Endothelial cell of umbilical vein (primary cell): ENCODE measurements around the gene SPNS2. TPM values are rescaled to one million over a fixed set of nuclear protein-coding genes. Genes with fewer than 3 reads are reported as not detected.

Experiments
- BruUV-seq: library from RNA; stranded (reverse); fragments of 400-500 nt; replicated peaks from 2 replicates; lab custom pipeline; 2021; lab: Mats Ljungman, UMichigan
- CTCF ChIA-PET: fragments of 300-600, 350-600 bp; sonication (Branson Sonifier 250); formaldehyde crosslinking; loops from one replicate; lab custom pipeline; 2021; ENCODE audit warnings: antibody characterized with exemption, inconsistent platforms; lab: Charles Lee
- POLR2A ChIA-PET: fragments of 300-600, 350-600 bp; sonication (Branson Sonifier 250); formaldehyde crosslinking; loops from one replicate; lab custom pipeline; 2021; ENCODE audit warnings: antibody characterized with exemption, inconsistent platforms; lab: Charles Lee
- DNase-seq: peaks from one replicate; pipeline ENCODE4 v3.0.0-alpha.2; 2011; ENCODE audit warnings: low read depth, low spot score
- FAIRE-seq: peaks from 2 replicates; lab custom pipeline; 2011; peaks lifted over from hg19 to GRCh38; lab: Jason Lieb, UNC
- H2AFZ ChIP-seq: 2 replicates; pipeline ENCODE4 v1.6.0; 2012; ENCODE audit warnings: low read depth, low read length, control low read depth, inconsistent platforms
- H3K27ac ChIP-seq: 2 replicates; pipeline ENCODE4 v1.5.1; 2011; ENCODE audit warnings: low read depth, mild to moderate bottlenecking, control low read depth, low read length, moderate library complexity; ENCODE audit not compliant: insufficient read depth
- H3K27me3 ChIP-seq, 2 experiments: 2 replicates each; pipeline versions ENCODE4 v1.6.0 to v1.6.1; 2011; ENCODE audit warnings: low read length in 2 of 2, mixed read lengths in 1 of 2; ENCODE audit not compliant: control insufficient read depth in 2 of 2, insufficient read depth in 2 of 2
- H3K36me3 ChIP-seq, 2 experiments: 2 replicates in 1 of 2; 3 replicates in 1 of 2; pipeline ENCODE4 v1.5.1; 2011; ENCODE audit warnings: low read length in 2 of 2, mild to moderate bottlenecking in 1 of 2, moderate library complexity in 1 of 2; ENCODE audit not compliant: control insufficient read depth in 2 of 2, insufficient read depth in 2 of 2; ENCODE audit errors: extremely low read depth in 1 of 2
- H3K4me1 ChIP-seq: 3 replicates; pipeline ENCODE4 v1.5.1; 2011; ENCODE audit warnings: mild to moderate bottlenecking, low read length; ENCODE audit not compliant: control insufficient read depth, insufficient read depth; ENCODE audit errors: extremely low read depth
- H3K4me2 ChIP-seq: 2 replicates; pipeline ENCODE4 v1.6.1; 2011; ENCODE audit warnings: low read length, control low read depth, mixed read lengths; ENCODE audit not compliant: insufficient read depth
- H3K4me3 ChIP-seq, 3 experiments: fragments of 200-600 bp in 1 of 3; sonication (generic), shearing (Covaris generic) in 1 of 3; replicated peaks in 1 of 3; 2 replicates each; pipeline ENCODE4 v1.5.1; 2011 to 2016; ENCODE audit warnings: control low read depth in 3 of 3, low read length in 3 of 3, mild to moderate bottlenecking in 2 of 3, inconsistent platforms in 1 of 3, low read depth in 1 of 3, moderate library complexity in 1 of 3; ENCODE audit not compliant: insufficient read depth in 1 of 3
- H3K79me2 ChIP-seq: 2 replicates; pipeline ENCODE4 v1.6.0; 2012; ENCODE audit warnings: low read length, inconsistent platforms; ENCODE audit not compliant: control insufficient read depth, insufficient read depth
- H3K9ac ChIP-seq: replicated peaks from 2 replicates; pipeline ENCODE3; 2011; ENCODE audit warnings: low read length, control low read depth; ENCODE audit not compliant: insufficient read depth; ENCODE audit errors: extremely low read depth
- H3K9me1 ChIP-seq: replicated peaks from 3 replicates; pipeline ENCODE4 v1.6.0; 2011; ENCODE audit warnings: mild to moderate bottlenecking, low read length; ENCODE audit not compliant: control insufficient read depth, insufficient read depth; ENCODE audit errors: extremely low read depth
- H3K9me3 ChIP-seq: replicated peaks from 2 replicates; pipeline ENCODE4 v1.5.1; 2012; ENCODE audit warnings: low read length, inconsistent platforms; ENCODE audit not compliant: control insufficient read depth, insufficient read depth
- H4K20me1 ChIP-seq: replicated peaks from 2 replicates; pipeline ENCODE3; 2011; ENCODE audit warnings: mild to moderate bottlenecking, low read length; ENCODE audit not compliant: control insufficient read depth, insufficient read depth; ENCODE audit errors: extremely low read depth
- EZH2 ChIP-seq: IDR thresholded peaks from 2 replicates; pipeline ENCODE4 v1.6.1; 2012; ENCODE audit warnings: borderline replicate concordance, low read depth, mild to moderate bottlenecking, moderate library complexity, low read length, inconsistent platforms; ENCODE audit not compliant: severe bottlenecking
- FOS ChIP-seq: IDR thresholded peaks from 2 replicates; pipeline ENCODE4 v1.6.1; 2011; ENCODE audit warnings: mild to moderate bottlenecking, low read length, moderate library complexity, borderline replicate concordance; ENCODE audit not compliant: insufficient read depth
- GATA2 ChIP-seq: IDR thresholded peaks from 2 replicates; pipeline ENCODE4 v1.7.0; 2011; ENCODE audit warnings: low read depth, mild to moderate bottlenecking, moderate library complexity, mixed read lengths, low read length; ENCODE audit not compliant: insufficient read length, insufficient read depth
- JUN ChIP-seq: IDR thresholded peaks from 2 replicates; pipeline ENCODE4 v1.6.1; 2011; ENCODE audit warnings: borderline replicate concordance, low read depth; ENCODE audit not compliant: insufficient read length, insufficient read depth
- MYC ChIP-seq: IDR thresholded peaks from one replicate; pipeline ENCODE4 v1.6.1; 2011; ENCODE audit warnings: mild to moderate bottlenecking, low read depth, low read length
- POLR2A ChIP-seq: IDR thresholded peaks from 2 replicates; pipeline ENCODE4 v1.6.1; 2012; ENCODE audit warnings: low read depth, mild to moderate bottlenecking, control low read depth, low read length
- POLR2AphosphoS5 ChIP-seq: IDR thresholded peaks from 2 replicates; pipeline ENCODE4 v1.6.1; 2012; ENCODE audit warnings: low read depth, mild to moderate bottlenecking, control low read depth, low read length, moderate library complexity; ENCODE audit not compliant: insufficient read depth
- dilution Hi-C: fragments of 300-500 bp; cut with MboI; formaldehyde crosslinking; loops from one replicate; pipeline ENCODE4 v1.15.0; 2019; ENCODE audit warnings: low sequenced_read_pairs; ENCODE audit not compliant: extremely low pct_ligation_motif_present
- intact Hi-C: fragments of 100-400 bp; cut with micrococcal nuclease; formaldehyde crosslinking; loops from one replicate; pipeline ENCODE4 v1.10.0; 2022
- polyA plus RNA-seq, 4 experiments: library from polyadenylated mRNA; depleted of rRNA in 3 of 4; stranded (reverse) in 3 of 4; unstranded in 1 of 4; fragments of >200 nt; gene quantifications; 2 replicates each; pipeline versions ENCODE4 v1.2.1 to v1.2.3, GENCODE V29; 2011 to 2012; ENCODE audit warnings: missing spikeins in 1 of 4
- total RNA-seq: library from RNA; stranded (reverse); gene quantifications from 2 replicates; pipeline ENCODE4 v1.2.3, GENCODE V29; 2021
- TF ChIP-seq, protein P1 (sequence below): IDR thresholded peaks from 2 replicates; pipeline ENCODE4 v1.6.1; 2011; ENCODE audit not compliant: insufficient read depth, insufficient read length
- TF ChIP-seq, protein P2 (sequence below), 2 donors: IDR thresholded peaks; 1 replicate in 1 of 2; 2 replicates in 1 of 2; pipeline ENCODE4 v1.5.1; 2011; ENCODE audit warnings: low read length in 2 of 2, mild to moderate bottlenecking in 2 of 2, moderate library complexity in 2 of 2, control low read depth in 1 of 2, inconsistent platforms in 1 of 2, low read depth in 1 of 2; ENCODE audit not compliant: insufficient read depth in 1 of 2; ENCODE audit errors: extremely low read depth in 1 of 2

SPNS2 gene
- total and polyA plus RNA-seq, 2 donors (not counting 3 experiments of a cell fraction or from before 2014, with no cell fraction given) = 70.2 to 77.3 TPM

DNA sequence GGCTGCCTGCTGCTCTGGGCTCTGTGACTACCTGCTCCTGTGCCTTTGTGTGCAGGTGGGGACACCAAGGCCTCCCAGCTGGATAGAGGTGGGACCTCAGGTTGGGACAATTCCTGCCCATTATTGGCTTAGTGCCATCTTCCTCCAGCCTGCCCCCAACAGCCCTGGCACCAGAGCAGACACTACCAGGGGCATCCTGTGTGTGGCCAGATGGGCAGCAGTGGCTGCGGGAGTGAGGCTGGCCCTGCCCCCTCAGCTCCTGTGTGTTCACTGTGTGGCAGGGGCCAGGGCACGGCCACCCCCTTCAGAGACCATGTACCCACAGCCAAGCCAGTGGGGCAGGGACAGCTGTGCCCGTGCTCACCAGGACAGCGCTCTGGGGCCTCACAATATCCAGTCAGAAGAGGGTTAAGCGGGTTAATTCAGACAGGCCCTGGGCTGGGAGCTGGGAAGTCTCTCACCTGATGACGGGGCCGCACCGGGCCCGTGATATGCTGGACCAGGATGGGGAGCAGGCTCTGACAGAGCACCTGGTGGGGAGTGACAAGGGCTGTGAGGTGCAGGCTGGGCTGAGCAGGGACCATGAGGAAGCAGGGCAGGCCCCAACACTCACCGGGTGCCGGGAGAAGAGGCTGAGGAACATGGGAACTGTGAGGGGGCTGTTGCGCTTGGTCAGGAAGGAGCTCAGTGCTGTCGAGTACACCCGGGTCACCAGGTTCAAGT is 43.5 kb downstream of the SPNS2 start:
- TF ChIP-seq GATA2 = no peak
- TF ChIP-seq, protein P1, sequence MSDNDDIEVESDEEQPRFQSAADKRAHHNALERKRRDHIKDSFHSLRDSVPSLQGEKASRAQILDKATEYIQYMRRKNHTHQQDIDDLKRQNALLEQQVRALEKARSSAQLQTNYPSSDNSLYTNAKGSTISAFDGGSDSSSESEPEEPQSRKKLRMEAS = no peak
- TF ChIP-seq FOS = no peak
- Histone ChIP-seq H3K9me1 (no peaks in the 10 kb centered on the region), H3K4me3 (no peak overlapping the region), H3K9ac (no peak overlapping the region), H3K4me1 (peaks cover 33% of the 10 kb centered on the region), H3K79me2 (no peaks in the 10 kb centered on the region), H4K20me1 (no peaks in the 10 kb centered on the region), H3K27me3 (no peaks in the 10 kb centered on the region), H3K36me3 (peaks cover 7 to 36% of the 10 kb centered on the region in 2 experiments), H2AFZ (no peak overlapping the region), H3K4me2 (no peak overlapping the region), H3K27ac (no peak overlapping the region), H3K9me3 (no peaks in the 10 kb centered on the region)
- intact Hi-C loops (no loop called here), dilution Hi-C loops (no loop called here)
- ChIA-PET POLR2A (no interaction called here), CTCF (interaction anchor here (1.0 to 6.7 kb wide), 4 partner anchors 25 to 121 kb away, joined by 3 to 31 read pairs (median 12); partner anchors contain the start of gene SPNS2)
- no TSS peak for BruUV-seq
- FAIRE-seq = no peak
- no peak for DNase-seq

DNA sequence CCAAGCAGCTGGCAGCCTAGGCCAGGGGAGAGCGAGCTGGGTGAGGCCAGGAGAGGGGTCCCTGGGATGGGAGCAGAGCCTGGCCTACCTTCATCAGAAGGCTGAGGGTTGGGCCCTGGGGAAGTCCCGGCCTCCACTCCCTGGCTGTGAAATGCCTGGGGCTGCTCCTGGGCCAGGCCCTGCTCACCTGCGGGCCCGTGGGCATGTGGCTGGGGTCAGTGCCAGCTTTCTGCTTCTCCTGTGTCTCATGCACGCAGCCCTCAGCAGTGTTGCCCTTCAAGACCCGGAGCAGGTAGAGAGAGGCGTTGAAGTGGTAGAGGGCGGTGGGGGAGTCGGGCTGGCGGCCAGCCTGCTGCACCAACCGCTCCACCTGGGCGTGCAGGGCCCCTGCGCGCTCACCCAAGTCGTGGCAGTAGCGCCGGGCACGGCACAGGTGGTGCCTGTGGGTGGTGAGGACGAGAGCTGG is 44.1 kb downstream of the SPNS2 start:
- no peaks in the 10 kb centered on the region for H4K20me1 ChIP-seq
- H3K4me3 ChIP-seq = no peak overlapping the region
- H3K27me3 ChIP-seq = no peaks in the 10 kb centered on the region
- dilution Hi-C loops (no loop called here), intact Hi-C loops (no loop called here)
- no peak for FAIRE-seq
- no peak overlapping the region for H3K9ac ChIP-seq
- H3K9me1 ChIP-seq = no peaks in the 10 kb centered on the region
- no peaks in the 10 kb centered on the region for H3K9me3 ChIP-seq
- no peaks in the 10 kb centered on the region for H3K79me2 ChIP-seq
- ChIA-PET POLR2A (no interaction called here), CTCF (interaction anchor here (4.0 to 6.7 kb wide), 2 partner anchors 24 to 43 kb away, joined by 9 to 31 read pairs; partner anchors contain the start of gene SPNS2)
- H3K27ac ChIP-seq = no peak overlapping the region
- no peak for DNase-seq
- H3K4me1 ChIP-seq = peaks cover 27% of the 10 kb centered on the region
- peaks cover 7 to 30% of the 10 kb centered on the region in 2 experiments for H3K36me3 ChIP-seq
- H3K4me2 ChIP-seq = no peak overlapping the region
- no peak for TF ChIP-seq EZH2
- TF ChIP-seq POLR2AphosphoS5 = no peak
- no peak for TF ChIP-seq GATA2
- no peak for TF ChIP-seq POLR2A
- TF ChIP-seq MYC = no peak
- TF ChIP-seq FOS = no peak
- TF ChIP-seq JUN = no peak
- TF ChIP-seq, protein P2, sequence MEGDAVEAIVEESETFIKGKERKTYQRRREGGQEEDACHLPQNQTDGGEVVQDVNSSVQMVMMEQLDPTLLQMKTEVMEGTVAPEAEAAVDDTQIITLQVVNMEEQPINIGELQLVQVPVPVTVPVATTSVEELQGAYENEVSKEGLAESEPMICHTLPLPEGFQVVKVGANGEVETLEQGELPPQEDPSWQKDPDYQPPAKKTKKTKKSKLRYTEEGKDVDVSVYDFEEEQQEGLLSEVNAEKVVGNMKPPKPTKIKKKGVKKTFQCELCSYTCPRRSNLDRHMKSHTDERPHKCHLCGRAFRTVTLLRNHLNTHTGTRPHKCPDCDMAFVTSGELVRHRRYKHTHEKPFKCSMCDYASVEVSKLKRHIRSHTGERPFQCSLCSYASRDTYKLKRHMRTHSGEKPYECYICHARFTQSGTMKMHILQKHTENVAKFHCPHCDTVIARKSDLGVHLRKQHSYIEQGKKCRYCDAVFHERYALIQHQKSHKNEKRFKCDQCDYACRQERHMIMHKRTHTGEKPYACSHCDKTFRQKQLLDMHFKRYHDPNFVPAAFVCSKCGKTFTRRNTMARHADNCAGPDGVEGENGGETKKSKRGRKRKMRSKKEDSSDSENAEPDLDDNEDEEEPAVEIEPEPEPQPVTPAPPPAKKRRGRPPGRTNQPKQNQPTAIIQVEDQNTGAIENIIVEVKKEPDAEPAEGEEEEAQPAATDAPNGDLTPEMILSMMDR (IDR thresholded peaks at IDR 0.05; ENCODE audit: extremely low read depth in 1 of 2, insufficient read depth in 1 of 2, low read depth in 1 of 2, low read length in 2 of 2) = no peak
- H2AFZ ChIP-seq = no peak overlapping the region
- no TSS peak for BruUV-seq
